Endothelial cell of umbilical vein (primary cell): ENCODE measurements around the gene DTD1.

ENCODE experiments used
- EZH2 ChIP-seq: IDR thresholded peaks from 2 replicates; pipeline ENCODE4 v1.6.1; 2012; ENCODE audit warnings: borderline replicate concordance, low read depth, mild to moderate bottlenecking, moderate library complexity, low read length, inconsistent platforms; ENCODE audit not compliant: severe bottlenecking
- JUN ChIP-seq: IDR thresholded peaks from 2 replicates; pipeline ENCODE4 v1.6.1; 2011; ENCODE audit warnings: borderline replicate concordance, low read depth; ENCODE audit not compliant: insufficient read length, insufficient read depth
- MAX ChIP-seq: IDR thresholded peaks from 2 replicates; pipeline ENCODE4 v1.6.1; 2011; ENCODE audit not compliant: insufficient read depth, insufficient read length
- MYC ChIP-seq: IDR thresholded peaks from one replicate; pipeline ENCODE4 v1.6.1; 2011; ENCODE audit warnings: mild to moderate bottlenecking, low read depth, low read length
- POLR2AphosphoS5 ChIP-seq: IDR thresholded peaks from 2 replicates; pipeline ENCODE4 v1.6.1; 2012; ENCODE audit warnings: low read depth, mild to moderate bottlenecking, control low read depth, low read length, moderate library complexity; ENCODE audit not compliant: insufficient read depth
- TF ChIP-seq, protein P1 (sequence below), 2 donors: IDR thresholded peaks; 1 replicate in 1 of 2; 2 replicates in 1 of 2; pipeline ENCODE4 v1.5.1; 2011; ENCODE audit warnings: low read length in 2 of 2, mild to moderate bottlenecking in 2 of 2, moderate library complexity in 2 of 2, control low read depth in 1 of 2, inconsistent platforms in 1 of 2, low read depth in 1 of 2; ENCODE audit not compliant: insufficient read depth in 1 of 2; ENCODE audit errors: extremely low read depth in 1 of 2

GRCh38 chr20:18578581-18578980 lies 9.3 kb upstream of the DTD1 start:
- TF ChIP-seq, protein P1, sequence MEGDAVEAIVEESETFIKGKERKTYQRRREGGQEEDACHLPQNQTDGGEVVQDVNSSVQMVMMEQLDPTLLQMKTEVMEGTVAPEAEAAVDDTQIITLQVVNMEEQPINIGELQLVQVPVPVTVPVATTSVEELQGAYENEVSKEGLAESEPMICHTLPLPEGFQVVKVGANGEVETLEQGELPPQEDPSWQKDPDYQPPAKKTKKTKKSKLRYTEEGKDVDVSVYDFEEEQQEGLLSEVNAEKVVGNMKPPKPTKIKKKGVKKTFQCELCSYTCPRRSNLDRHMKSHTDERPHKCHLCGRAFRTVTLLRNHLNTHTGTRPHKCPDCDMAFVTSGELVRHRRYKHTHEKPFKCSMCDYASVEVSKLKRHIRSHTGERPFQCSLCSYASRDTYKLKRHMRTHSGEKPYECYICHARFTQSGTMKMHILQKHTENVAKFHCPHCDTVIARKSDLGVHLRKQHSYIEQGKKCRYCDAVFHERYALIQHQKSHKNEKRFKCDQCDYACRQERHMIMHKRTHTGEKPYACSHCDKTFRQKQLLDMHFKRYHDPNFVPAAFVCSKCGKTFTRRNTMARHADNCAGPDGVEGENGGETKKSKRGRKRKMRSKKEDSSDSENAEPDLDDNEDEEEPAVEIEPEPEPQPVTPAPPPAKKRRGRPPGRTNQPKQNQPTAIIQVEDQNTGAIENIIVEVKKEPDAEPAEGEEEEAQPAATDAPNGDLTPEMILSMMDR (IDR thresholded peaks at IDR 0.05; ENCODE audit: extremely low read depth in 1 of 2, insufficient read depth in 1 of 2, low read depth in 1 of 2, low read length in 2 of 2) = no peak
- no peak for TF ChIP-seq POLR2AphosphoS5
- no peak for TF ChIP-seq MAX
- no peak for TF ChIP-seq JUN
- no peak for TF ChIP-seq MYC
- no peak for TF ChIP-seq EZH2
